Memory B cell (primary cell): ENCODE data around the gene SRP14.
"Not testable (repeated sequence)": the region's sequence is repeated elsewhere in the genome, so short reads cannot be mapped to it uniquely, and the experiment has no call there.

Experiments used
- ATAC-seq: fragments of 150-1000 bp; cut with Tn5 transposase; 2 replicates; pipeline ENCODE4 v1.10.0; 2021; ENCODE audit warnings: low read depth, mild to moderate bottlenecking, moderate library complexity
- DNase-seq, 2 donors: peaks; one replicate each; pipeline ENCODE4 v3.0.0; 2022; ENCODE audit warnings: low spot score in 2 of 2
- H3K27ac Mint-ChIP-seq: one replicate; pipeline ENCODE4 v1.8.0; 2022; ENCODE audit warnings: mild to moderate bottlenecking, moderate library complexity, mixed read lengths
- H3K27me3 Mint-ChIP-seq: one replicate; pipeline ENCODE4 v1.8.0; 2022; ENCODE audit warnings: mixed read lengths
- H3K36me3 Mint-ChIP-seq: one replicate; pipeline ENCODE4 v1.8.0; 2022; ENCODE audit warnings: mild to moderate bottlenecking, mixed read lengths
- H3K4me1 Mint-ChIP-seq: one replicate; pipeline ENCODE4 v1.8.0; 2022; ENCODE audit warnings: mixed read lengths
- H3K4me3 Mint-ChIP-seq: one replicate; pipeline ENCODE4 v1.8.0; 2022; ENCODE audit warnings: mild to moderate bottlenecking, moderate library complexity, mixed read lengths
- H3K9me3 Mint-ChIP-seq: one replicate; pipeline ENCODE4 v1.8.0; 2022; ENCODE audit warnings: mixed read lengths

SRP14 gene

GRCh38 chr15:40038638-40039543 lies at the start of gene SRP14:
TSS of gene SRP14 (minus strand) at chr15:40039181. CDS start at chr15:40039116, 65 bp downstream.
- DNase-seq = peak; percentile 83 to 86
- peak within 1 kb of the TSS; percentile 96 for H3K27ac Mint-ChIP-seq
- H3K36me3 Mint-ChIP-seq = peaks cover 18% of the 10 kb centered on the region
- peak within 1 kb of the TSS; percentile 94 for H3K4me3 Mint-ChIP-seq
- peaks cover 19% of the 10 kb centered on the region for H3K4me1 Mint-ChIP-seq
- ATAC-seq = peak; percentile 92
- no peaks in the 10 kb centered on the region for H3K27me3 Mint-ChIP-seq
- H3K9me3 Mint-ChIP-seq = no peaks in the 10 kb centered on the region

- peak overlapping the region; percentile 82 for H3K27ac Mint-ChIP-seq
- H3K36me3 Mint-ChIP-seq = peaks cover 13% of the 10 kb centered on the region
- no peak overlapping the region for H3K4me3 Mint-ChIP-seq
- H3K9me3 Mint-ChIP-seq = no peaks in the 10 kb centered on the region
- H3K27me3 Mint-ChIP-seq = no peaks in the 10 kb centered on the region
- peaks cover 36% of the 10 kb centered on the region for H3K4me1 Mint-ChIP-seq
- DNase-seq (no peak), ATAC-seq (no peak)
Observed at GRCh38 chr15:40087991-40088928, 49.3 kb upstream of the SRP14 start.

GRCh38 chr15:40087068-40087810 lies 48.3 kb upstream of the SRP14 start:
- Mint-ChIP-seq H3K27ac (peak overlapping the region; percentile 72), H3K9me3 (no peaks in the 10 kb centered on the region), H3K36me3 (peaks cover 11% of the 10 kb centered on the region), H3K27me3 (no peaks in the 10 kb centered on the region), H3K4me1 (peaks cover 37% of the 10 kb centered on the region), H3K4me3 (no peak overlapping the region)
- ATAC-seq (no peak), DNase-seq (no peak)

- H3K4me3 Mint-ChIP-seq = no peak overlapping the region
- ATAC-seq (no peak), DNase-seq (no peak)
- no peak overlapping the region for H3K27ac Mint-ChIP-seq
- H3K4me1 Mint-ChIP-seq = peaks cover 46% of the 10 kb centered on the region
- H3K9me3 Mint-ChIP-seq = no peaks in the 10 kb centered on the region
- H3K27me3 Mint-ChIP-seq = no peaks in the 10 kb centered on the region
- H3K36me3 Mint-ChIP-seq = peaks cover 4% of the 10 kb centered on the region
Observed at GRCh38 chr15:40085266-40085665, 46.3 kb upstream of the SRP14 start.

GRCh38 chr15:40084650-40085049 lies 45.7 kb upstream of the SRP14 start:
- DNase-seq (no peak), ATAC-seq (no peak)

GRCh38 chr15:40082195-40082883 lies 43.4 kb upstream of the SRP14 start:
- Mint-ChIP-seq H3K27ac (peak overlapping the region; percentile 85), H3K9me3 (no peaks in the 10 kb centered on the region), H3K36me3 (no peaks in the 10 kb centered on the region), H3K4me3 (peak overlapping the region; percentile 49), H3K27me3 (no peaks in the 10 kb centered on the region), H3K4me1 (peaks cover 42% of the 10 kb centered on the region)
- DNase-seq (peak in 1 of 2 donors; percentile 51), ATAC-seq (peak; percentile 97)

More at GRCh38 chr15:40084650-40085049, 45.7 kb upstream of the SRP14 start:
- H3K4me3 Mint-ChIP-seq = no peak overlapping the region
- no peaks in the 10 kb centered on the region for H3K27me3 Mint-ChIP-seq
- peaks cover 3% of the 10 kb centered on the region for H3K36me3 Mint-ChIP-seq
- no peak overlapping the region for H3K27ac Mint-ChIP-seq
- H3K4me1 Mint-ChIP-seq = peaks cover 48% of the 10 kb centered on the region
- no peaks in the 10 kb centered on the region for H3K9me3 Mint-ChIP-seq

- Mint-ChIP-seq H3K4me1 (peaks cover 41% of the 10 kb centered on the region), H3K36me3 (no peaks in the 10 kb centered on the region), H3K9me3 (no peaks in the 10 kb centered on the region), H3K27ac (peak overlapping the region; percentile 85), H3K27me3 (no peaks in the 10 kb centered on the region), H3K4me3 (peak overlapping the region; percentile 53)
- ATAC-seq (no peak), DNase-seq (no peak)
Observed at GRCh38 chr15:40081691-40082194, 42.8 kb upstream of the SRP14 start.

GRCh38 chr15:40080847-40081246 lies 41.9 kb upstream of the SRP14 start:
- H3K27ac Mint-ChIP-seq = peak overlapping the region; percentile 43
- H3K4me3 Mint-ChIP-seq = peak overlapping the region; percentile 70
- H3K9me3 Mint-ChIP-seq = no peaks in the 10 kb centered on the region
- DNase-seq (no peak), ATAC-seq (no peak)
- no peaks in the 10 kb centered on the region for H3K27me3 Mint-ChIP-seq
- H3K4me1 Mint-ChIP-seq = peaks cover 37% of the 10 kb centered on the region
- no peaks in the 10 kb centered on the region for H3K36me3 Mint-ChIP-seq

GRCh38 chr15:40080104-40080503 lies 41.1 kb upstream of the SRP14 start:
- Mint-ChIP-seq H3K36me3 (no peaks in the 10 kb centered on the region), H3K9me3 (no peaks in the 10 kb centered on the region), H3K27me3 (no peaks in the 10 kb centered on the region), H3K27ac (peak overlapping the region; percentile 43), H3K4me3 (no peak overlapping the region), H3K4me1 (peaks cover 34% of the 10 kb centered on the region)
- DNase-seq (no peak), ATAC-seq (no peak)

- no peak overlapping the region for H3K4me3 Mint-ChIP-seq
- no peak for ATAC-seq
- H3K27me3 Mint-ChIP-seq = no peaks in the 10 kb centered on the region
- no peak for DNase-seq
- H3K27ac Mint-ChIP-seq = no peak overlapping the region
- H3K9me3 Mint-ChIP-seq = no peaks in the 10 kb centered on the region
- H3K36me3 Mint-ChIP-seq = no peaks in the 10 kb centered on the region
- peaks cover 28% of the 10 kb centered on the region for H3K4me1 Mint-ChIP-seq
Observed at GRCh38 chr15:40079456-40079855, 40.5 kb upstream of the SRP14 start.

GRCh38 chr15:40075298-40076044 lies 36.5 kb upstream of the SRP14 start:
- no peaks in the 10 kb centered on the region for H3K27me3 Mint-ChIP-seq
- DNase-seq (no peak), ATAC-seq (no peak)
- no peaks in the 10 kb centered on the region for H3K36me3 Mint-ChIP-seq
- H3K4me3 Mint-ChIP-seq = no peak overlapping the region
- no peaks in the 10 kb centered on the region for H3K9me3 Mint-ChIP-seq
- H3K4me1 Mint-ChIP-seq = peaks cover 11% of the 10 kb centered on the region
- no peak overlapping the region for H3K27ac Mint-ChIP-seq

- ATAC-seq, H3K9me3 Mint-ChIP-seq, H3K4me3 Mint-ChIP-seq, H3K27ac Mint-ChIP-seq, DNase-seq, H3K4me1 Mint-ChIP-seq, H3K36me3 Mint-ChIP-seq, H3K27me3 Mint-ChIP-seq: not testable (repeated sequence)
Observed at GRCh38 chr15:40074656-40075055, 35.7 kb upstream of the SRP14 start.
